Measurements from ENCODE around the gene POLR2E.

POLR2E gene

GRCh38 chr19:1079566-1080111, 15.5 kb downstream of the POLR2E start:
- DNase-seq (ENCODE audit: low read depth) = no peak

GRCh38 chr19:1076951-1077350, 18.2 kb downstream of the POLR2E start:
- peak; percentile 90 for DNase-seq (ENCODE audit: low read depth)

GRCh38 chr19:1076046-1076386, 19.2 kb downstream of the POLR2E start:
- no peak for DNase-seq (ENCODE audit: low read depth)

GRCh38 chr19:1074544-1075283, 20.5 kb downstream of the POLR2E start:
- DNase-seq (ENCODE audit: low read depth) = peak; percentile 90

- no peak for DNase-seq (ENCODE audit: low read depth)
Observed at GRCh38 chr19:1073956-1074517, 21.1 kb downstream of the POLR2E start.

GRCh38 chr19:1073063-1073955, 21.9 kb downstream of the POLR2E start:
- DNase-seq (ENCODE audit: low read depth) = no peak

GRCh38 chr19:1072371-1073015, 22.7 kb downstream of the POLR2E start:
- DNase-seq (ENCODE audit: low read depth) = no peak

GRCh38 chr19:1070931-1071791, 24.0 kb downstream of the POLR2E start:
- no peak for DNase-seq (ENCODE audit: low read depth)

- no peak for DNase-seq (ENCODE audit: low read depth)
Observed at GRCh38 chr19:1070576-1070930, 24.6 kb downstream of the POLR2E start.

- DNase-seq (ENCODE audit: low read depth) = no peak
Observed at GRCh38 chr19:1069009-1069779, 26.0 kb downstream of the POLR2E start.

GRCh38 chr19:1068009-1069001, 26.9 kb downstream of the POLR2E start:
- DNase-seq (ENCODE audit: low read depth) = no peak

GRCh38 chr19:1067341-1067957, 27.7 kb downstream of the POLR2E start:
- peak; percentile 65 for DNase-seq (ENCODE audit: low read depth)

GRCh38 chr19:1066748-1067340, 28.3 kb downstream of the POLR2E start, which contains the start of gene ARHGAP45:
TSS of gene ARHGAP45 (plus strand) at chr19:1067167. CDS start at chr19:1067406, 239 bp downstream.
- DNase-seq (ENCODE audit: low read depth) = peak; percentile 73

- no peak for DNase-seq (ENCODE audit: low read depth)
Observed at GRCh38 chr19:1066251-1066747, 28.9 kb downstream of the POLR2E start.

- DNase-seq (ENCODE audit: low read depth) = no peak
Observed at GRCh38 chr19:1065606-1066109, 29.5 kb downstream of the POLR2E start.

- DNase-seq (ENCODE audit: low read depth) = no peak
Observed at GRCh38 chr19:1064661-1065605, 30.2 kb downstream of the POLR2E start.
